A673 (cell line): ENCODE measurements around the gene SEMA3E. TPM values are rescaled to one million over a fixed set of nuclear protein-coding genes. Genes with fewer than 3 reads are reported as not detected.

ENCODE experiments used
- BruUV-seq: library from RNA; stranded (reverse); fragments of 400-500 nt; replicated peaks from 2 replicates; lab custom pipeline; 2021; lab: Mats Ljungman, UMichigan
- CTCF ChIA-PET: fragments of 300-600 bp; sonication (Branson Sonifier 250); formaldehyde crosslinking; loops from one replicate; lab custom pipeline; 2022; ENCODE audit warnings: antibody characterized with exemption; lab: Charles Lee
- POLR2A ChIA-PET: fragments of 300-600 bp; sonication (Branson Sonifier 250); formaldehyde crosslinking; loops from one replicate; lab custom pipeline; 2022; ENCODE audit warnings: antibody characterized with exemption; ENCODE audit not compliant: low non-redundant PET; lab: Charles Lee
- DNase-seq: peaks from one replicate; pipeline ENCODE4 v3.0.0-alpha.2; 2015; ENCODE audit warnings: low spot score
- H3K27ac ChIP-seq: fragments of 200-600 bp; sonication (generic); 2 replicates; pipeline ENCODE4 v1.5.1; 2016; ENCODE audit warnings: mixed run types, low read depth, mild to moderate bottlenecking, mixed read lengths, antibody characterized with exemption, low read length; ENCODE audit not compliant: poor library complexity, severe bottlenecking
- H3K27me3 ChIP-seq: fragments of 200-600 bp; sonication (generic); replicated peaks from 2 replicates; pipeline ENCODE4 v1.6.1; 2017; ENCODE audit warnings: mixed run types, low read depth, mild to moderate bottlenecking, mixed read lengths, antibody characterized with exemption, low read length; ENCODE audit not compliant: insufficient read depth, poor library complexity
- H3K36me3 ChIP-seq: fragments of 200-600 bp; sonication (generic); 2 replicates; pipeline ENCODE4 v1.6.1; 2016; ENCODE audit warnings: mixed run types, mild to moderate bottlenecking, mixed read lengths, antibody characterized with exemption, low read length; ENCODE audit not compliant: insufficient read depth, poor library complexity, severe bottlenecking
- H3K4me1 ChIP-seq: fragments of 200-600 bp; sonication (generic); 2 replicates; pipeline ENCODE4 v1.6.1; 2017; ENCODE audit warnings: mixed run types, mild to moderate bottlenecking, mixed read lengths, antibody characterized with exemption, low read length; ENCODE audit not compliant: insufficient read depth, poor library complexity, severe bottlenecking
- H3K4me3 ChIP-seq: fragments of 200-600 bp; sonication (generic); 2 replicates; pipeline ENCODE4 v1.5.1; 2016; ENCODE audit warnings: low read depth, mixed run types, mild to moderate bottlenecking, mixed read lengths, low read length; ENCODE audit not compliant: poor library complexity, severe bottlenecking
- H3K9me3 ChIP-seq: fragments of 200-600 bp; sonication (generic); 2 replicates; pipeline ENCODE4 v1.6.1; 2016; ENCODE audit warnings: mixed run types, low read depth, mild to moderate bottlenecking, mixed read lengths, antibody characterized with exemption, low read length; ENCODE audit not compliant: poor library complexity, severe bottlenecking
- CTCF ChIP-seq: fragments of 300-800, 200-600 bp; sonication (generic); conservative IDR thresholded peaks from 2 replicates; pipeline ENCODE4 v1.5.1; 2017; ENCODE audit warnings: low read depth, mild to moderate bottlenecking, antibody characterized with exemption, low read length, moderate library complexity, mixed read lengths
- EZH2 ChIP-seq: fragments of 200-600 bp; sonication (generic); IDR thresholded peaks from 2 replicates; pipeline ENCODE4 v1.6.1; 2017; ENCODE audit warnings: borderline replicate concordance, low read depth, mild to moderate bottlenecking, mixed read lengths, antibody characterized with exemption, low read length; ENCODE audit not compliant: poor library complexity, severe bottlenecking
- intact Hi-C: fragments of 100-400 bp; cut with micrococcal nuclease; formaldehyde crosslinking; loops from one replicate; pipeline ENCODE4 v1.10.0; 2022; ENCODE audit not compliant: unreplicated experiment
- total RNA-seq: library from RNA; stranded (reverse); gene quantifications from 2 replicates; pipeline ENCODE4 v1.2.3, GENCODE V29; 2021

Gene SEMA3E
- total RNA-seq, 1 experiment from 2014 or later, result not detected

GRCh38 chr7:83646027-83646426 is 2.9 kb downstream of the SEMA3E start:
- Histone ChIP-seq H3K4me1 (no peaks in the 10 kb centered on the region), H3K27ac (no peak overlapping the region), H3K9me3 (no peaks in the 10 kb centered on the region), H3K27me3 (peaks cover 62% of the 10 kb centered on the region), H3K4me3 (no peak overlapping the region), H3K36me3 (no peaks in the 10 kb centered on the region)
- POLR2A ChIA-PET, result no interaction called here
- intact Hi-C loops, result no loop called here
- TF ChIP-seq CTCF, result no peak
- TF ChIP-seq EZH2, result no peak
- no TSS peak for BruUV-seq
- CTCF ChIA-PET, result no interaction called here
- no peak for DNase-seq

GRCh38 chr7:83643739-83644138 is 5.2 kb downstream of the SEMA3E start:
- intact Hi-C loops, result no loop called here
- Histone ChIP-seq H3K4me1 (no peaks in the 10 kb centered on the region), H3K9me3 (no peaks in the 10 kb centered on the region), H3K27ac (no peak overlapping the region), H3K36me3 (no peaks in the 10 kb centered on the region), H3K4me3 (no peak overlapping the region), H3K27me3 (peaks cover 44% of the 10 kb centered on the region)
- no peak for TF ChIP-seq EZH2
- no peak for TF ChIP-seq CTCF
- POLR2A ChIA-PET, result no interaction called here
- CTCF ChIA-PET, result no interaction called here
- no TSS peak for BruUV-seq
- no peak for DNase-seq

GRCh38 chr7:83643012-83643411 is 5.9 kb downstream of the SEMA3E start:
- Histone ChIP-seq H3K27ac (no peak overlapping the region), H3K27me3 (peaks cover 37% of the 10 kb centered on the region), H3K4me3 (no peak overlapping the region), H3K4me1 (no peaks in the 10 kb centered on the region), H3K9me3 (no peaks in the 10 kb centered on the region), H3K36me3 (no peaks in the 10 kb centered on the region)
- ChIA-PET CTCF (no interaction called here), POLR2A (no interaction called here)
- BruUV-seq, result no TSS peak
- DNase-seq, result no peak
- intact Hi-C loops, result no loop called here
- TF ChIP-seq CTCF, result no peak
- no peak for TF ChIP-seq EZH2
